ENCODE results near the gene LYPD6.

DNA sequence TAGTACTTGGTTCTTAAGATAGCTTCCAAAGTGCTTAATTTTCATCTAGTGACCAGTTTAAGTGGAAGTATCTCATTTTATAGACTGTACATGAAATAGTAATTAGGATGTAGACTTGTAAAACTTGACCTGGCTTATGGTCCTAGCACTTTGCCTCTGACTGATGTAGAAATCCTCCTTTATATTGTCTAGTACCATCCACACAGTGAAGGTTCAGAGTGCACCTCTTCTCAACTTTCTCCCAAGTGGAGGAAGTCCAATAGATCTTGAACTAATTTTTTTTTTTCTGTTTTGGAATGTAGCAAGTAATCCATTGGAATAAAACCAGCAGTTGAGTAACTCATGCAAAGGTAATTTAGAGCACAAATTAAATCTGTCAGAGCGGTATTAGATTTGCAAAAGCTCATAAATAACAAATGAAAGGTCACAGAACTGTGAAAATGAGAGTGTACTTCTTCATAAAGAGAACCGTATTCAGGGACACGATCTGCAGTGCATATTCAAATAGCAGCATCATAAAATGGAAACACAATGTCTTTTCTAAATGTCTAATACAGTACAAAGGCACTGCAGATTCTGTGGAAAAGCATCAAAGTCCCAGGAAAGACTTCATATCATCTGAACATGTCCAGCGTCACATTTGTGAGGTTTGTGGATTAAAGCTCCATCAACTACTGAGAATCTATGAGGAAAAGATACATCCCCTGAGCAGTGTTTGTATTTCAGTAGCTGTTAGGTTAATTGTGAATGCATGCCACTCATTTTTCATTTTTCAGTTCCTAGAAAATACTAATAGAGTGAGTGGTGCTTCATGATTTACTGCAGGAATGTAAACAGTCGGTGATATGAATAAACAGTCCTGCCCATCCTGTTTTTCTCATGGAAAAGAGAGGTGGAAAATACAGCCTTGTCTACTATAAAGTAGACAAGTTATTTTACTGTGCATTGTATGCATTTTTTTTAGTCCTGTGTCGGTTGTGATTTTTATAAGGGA is 100.7 kb downstream of the LYPD6 start:
- TF ChIP-seq POLR2AphosphoS5 (IDR thresholded peaks at IDR 0.05; ENCODE audit: low read depth) = no peak
- TF ChIP-seq, protein P1, sequence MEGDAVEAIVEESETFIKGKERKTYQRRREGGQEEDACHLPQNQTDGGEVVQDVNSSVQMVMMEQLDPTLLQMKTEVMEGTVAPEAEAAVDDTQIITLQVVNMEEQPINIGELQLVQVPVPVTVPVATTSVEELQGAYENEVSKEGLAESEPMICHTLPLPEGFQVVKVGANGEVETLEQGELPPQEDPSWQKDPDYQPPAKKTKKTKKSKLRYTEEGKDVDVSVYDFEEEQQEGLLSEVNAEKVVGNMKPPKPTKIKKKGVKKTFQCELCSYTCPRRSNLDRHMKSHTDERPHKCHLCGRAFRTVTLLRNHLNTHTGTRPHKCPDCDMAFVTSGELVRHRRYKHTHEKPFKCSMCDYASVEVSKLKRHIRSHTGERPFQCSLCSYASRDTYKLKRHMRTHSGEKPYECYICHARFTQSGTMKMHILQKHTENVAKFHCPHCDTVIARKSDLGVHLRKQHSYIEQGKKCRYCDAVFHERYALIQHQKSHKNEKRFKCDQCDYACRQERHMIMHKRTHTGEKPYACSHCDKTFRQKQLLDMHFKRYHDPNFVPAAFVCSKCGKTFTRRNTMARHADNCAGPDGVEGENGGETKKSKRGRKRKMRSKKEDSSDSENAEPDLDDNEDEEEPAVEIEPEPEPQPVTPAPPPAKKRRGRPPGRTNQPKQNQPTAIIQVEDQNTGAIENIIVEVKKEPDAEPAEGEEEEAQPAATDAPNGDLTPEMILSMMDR (IDR thresholded peaks at IDR 0.05; ENCODE audit: insufficient read depth, low read length) = no peak
- TF ChIP-seq REST (IDR thresholded peaks at IDR 0.05; ENCODE audit: insufficient replicate concordance, low read depth) = no peak
- no peak for TF ChIP-seq GABPA (IDR thresholded peaks at IDR 0.05; ENCODE audit: low read depth)
- no peak for TF ChIP-seq SPI1 (IDR thresholded peaks at IDR 0.05; ENCODE audit: borderline replicate concordance, low read depth)

All from HL-60 (cell line).